Calu3 (cell line): ENCODE data around the gene PRAMEF5. TPM values are rescaled to one million over a fixed set of nuclear protein-coding genes. Genes with fewer than 3 reads are reported as not detected.
"Not testable (repeated sequence)": the region's sequence is repeated elsewhere in the genome, so short reads cannot be mapped to it uniquely, and the experiment has no call there.

Experiments
- BruUV-seq: library from RNA; stranded (reverse); fragments of 400-500 nt; replicated peaks from 2 replicates; lab custom pipeline; 2021; lab: Mats Ljungman, UMichigan
- CTCF ChIA-PET: fragments of 300-600 bp; sonication (Branson Sonifier 250); formaldehyde crosslinking; loops from one replicate; lab custom pipeline; 2022; ENCODE audit warnings: antibody characterized with exemption; lab: Charles Lee
- DNase-seq: peaks from one replicate; pipeline ENCODE4 v3.0.0; 2022
- H3K27ac Mint-ChIP-seq: one replicate; pipeline ENCODE4 v1.8.0; 2022; ENCODE audit warnings: mixed read lengths; ENCODE audit not compliant: unreplicated experiment
- H3K27me3 Mint-ChIP-seq: one replicate; pipeline ENCODE4 v1.8.0; 2022; ENCODE audit warnings: mixed read lengths; ENCODE audit not compliant: unreplicated experiment
- H3K36me3 Mint-ChIP-seq: one replicate; pipeline ENCODE4 v1.8.0; 2022; ENCODE audit warnings: mild to moderate bottlenecking, moderate library complexity, mixed read lengths; ENCODE audit not compliant: insufficient read depth, unreplicated experiment
- H3K4me1 Mint-ChIP-seq: one replicate; pipeline ENCODE4 v1.8.0; 2022; ENCODE audit warnings: mild to moderate bottlenecking, low read depth, mixed read lengths; ENCODE audit not compliant: unreplicated experiment
- H3K4me3 Mint-ChIP-seq: one replicate; pipeline ENCODE4 v1.8.0; 2022; ENCODE audit warnings: mild to moderate bottlenecking, low read depth, moderate library complexity, mixed read lengths; ENCODE audit not compliant: unreplicated experiment
- H3K9me3 Mint-ChIP-seq: one replicate; pipeline ENCODE4 v1.8.0; 2022; ENCODE audit warnings: low read depth, mixed read lengths; ENCODE audit not compliant: unreplicated experiment
- CTCF ChIP-seq: fragments of 200-600 bp; IDR thresholded peaks from one replicate; pipeline ENCODE4 v1.8.0; 2022; ENCODE audit warnings: antibody characterized with exemption; ENCODE audit not compliant: unreplicated experiment
- intact Hi-C: fragments of 100-400 bp; cut with micrococcal nuclease; formaldehyde crosslinking; loops from one replicate; pipeline ENCODE4 v1.10.0; 2022; ENCODE audit not compliant: unreplicated experiment
- total RNA-seq: library from RNA; stranded (reverse); gene quantifications from 2 replicates; pipeline ENCODE4 v1.2.3, GENCODE V29; 2022

The PRAMEF5 gene
- total RNA-seq, 1 experiment from 2014 or later, result not detected

GRCh38 chr1:13228343-13228781 is 25.6 kb upstream of the PRAMEF5 start:
- intact Hi-C loops, result no loop called here
- H3K4me3 Mint-ChIP-seq, result no peak overlapping the region
- no peaks in the 10 kb centered on the region for H3K36me3 Mint-ChIP-seq
- no TSS peak for BruUV-seq
- H3K4me1 Mint-ChIP-seq, result no peaks in the 10 kb centered on the region
- DNase-seq, result peak; percentile 35
- CTCF ChIA-PET, result no interaction called here
- H3K27me3 Mint-ChIP-seq, result peaks cover 8% of the 10 kb centered on the region
- H3K27ac Mint-ChIP-seq, result no peak overlapping the region
- no peaks in the 10 kb centered on the region for H3K9me3 Mint-ChIP-seq
- TF ChIP-seq CTCF, result peak; percentile 27

GRCh38 chr1:13230096-13230495 is 23.9 kb upstream of the PRAMEF5 start:
- not testable (repeated sequence) for BruUV-seq, H3K36me3 Mint-ChIP-seq, H3K27me3 Mint-ChIP-seq

GRCh38 chr1:13230601-13231000 is 23.4 kb upstream of the PRAMEF5 start:
- intact Hi-C loops, H3K9me3 Mint-ChIP-seq, H3K27me3 Mint-ChIP-seq, H3K4me3 Mint-ChIP-seq, CTCF ChIA-PET, H3K36me3 Mint-ChIP-seq, H3K4me1 Mint-ChIP-seq, DNase-seq, H3K27ac Mint-ChIP-seq, BruUV-seq: not testable (repeated sequence)

More at GRCh38 chr1:13230096-13230495, 23.9 kb upstream of the PRAMEF5 start:
- intact Hi-C loops, CTCF ChIA-PET, H3K9me3 Mint-ChIP-seq, H3K4me1 Mint-ChIP-seq, H3K4me3 Mint-ChIP-seq, H3K27ac Mint-ChIP-seq, DNase-seq: not testable (repeated sequence)

- H3K9me3 Mint-ChIP-seq, H3K36me3 Mint-ChIP-seq, H3K4me1 Mint-ChIP-seq, DNase-seq, intact Hi-C loops, CTCF ChIA-PET, H3K27me3 Mint-ChIP-seq, H3K27ac Mint-ChIP-seq, H3K4me3 Mint-ChIP-seq, BruUV-seq: not testable (repeated sequence)
Measured at GRCh38 chr1:13231061-13231750, 22.8 kb upstream of the PRAMEF5 start.

- H3K27ac Mint-ChIP-seq, result not testable (repeated sequence)
Measured at GRCh38 chr1:13232056-13232455, 21.9 kb upstream of the PRAMEF5 start.

GRCh38 chr1:13234057-13234456 is 19.9 kb upstream of the PRAMEF5 start:
- H3K9me3 Mint-ChIP-seq, intact Hi-C loops, CTCF ChIA-PET: not testable (repeated sequence)

More at GRCh38 chr1:13232056-13232455, 21.9 kb upstream of the PRAMEF5 start:
- H3K4me3 Mint-ChIP-seq, BruUV-seq, DNase-seq, H3K27me3 Mint-ChIP-seq, CTCF ChIA-PET, H3K4me1 Mint-ChIP-seq, H3K36me3 Mint-ChIP-seq, intact Hi-C loops, H3K9me3 Mint-ChIP-seq: not testable (repeated sequence)

GRCh38 chr1:13237572-13237971 is 16.4 kb upstream of the PRAMEF5 start:
- H3K27me3 Mint-ChIP-seq, H3K9me3 Mint-ChIP-seq, intact Hi-C loops, H3K4me3 Mint-ChIP-seq, H3K36me3 Mint-ChIP-seq, BruUV-seq, DNase-seq, H3K27ac Mint-ChIP-seq, H3K4me1 Mint-ChIP-seq: not testable (repeated sequence)
- CTCF ChIA-PET, result interaction anchor here (0.7 kb wide), 1 partner anchor 123 kb away, joined by 3 read pairs; no protein-coding TSS in a partner anchor

More at GRCh38 chr1:13234057-13234456, 19.9 kb upstream of the PRAMEF5 start:
- not testable (repeated sequence) for H3K36me3 Mint-ChIP-seq, H3K4me3 Mint-ChIP-seq, H3K27me3 Mint-ChIP-seq, H3K4me1 Mint-ChIP-seq, H3K27ac Mint-ChIP-seq, BruUV-seq, DNase-seq

- H3K36me3 Mint-ChIP-seq, H3K27ac Mint-ChIP-seq, DNase-seq, H3K4me3 Mint-ChIP-seq, H3K4me1 Mint-ChIP-seq, H3K9me3 Mint-ChIP-seq, BruUV-seq, H3K27me3 Mint-ChIP-seq, CTCF ChIA-PET, intact Hi-C loops: not testable (repeated sequence)
Measured at GRCh38 chr1:13239633-13240032, 14.4 kb upstream of the PRAMEF5 start.

- DNase-seq, intact Hi-C loops, H3K36me3 Mint-ChIP-seq, H3K4me3 Mint-ChIP-seq, BruUV-seq, H3K27me3 Mint-ChIP-seq, H3K27ac Mint-ChIP-seq, H3K4me1 Mint-ChIP-seq, CTCF ChIA-PET, H3K9me3 Mint-ChIP-seq: not testable (repeated sequence)
Measured at GRCh38 chr1:13243536-13244263, 10.3 kb upstream of the PRAMEF5 start.
